ENCODE data around the gene ADORA2A. TPM values are rescaled to one million over a fixed set of nuclear protein-coding genes. Genes with fewer than 3 reads are reported as not detected.

The ADORA2A gene
- total RNA-seq, 4 donors from 2014 or later = 1.7 to 4.5 (median 2.5) TPM

DNA sequence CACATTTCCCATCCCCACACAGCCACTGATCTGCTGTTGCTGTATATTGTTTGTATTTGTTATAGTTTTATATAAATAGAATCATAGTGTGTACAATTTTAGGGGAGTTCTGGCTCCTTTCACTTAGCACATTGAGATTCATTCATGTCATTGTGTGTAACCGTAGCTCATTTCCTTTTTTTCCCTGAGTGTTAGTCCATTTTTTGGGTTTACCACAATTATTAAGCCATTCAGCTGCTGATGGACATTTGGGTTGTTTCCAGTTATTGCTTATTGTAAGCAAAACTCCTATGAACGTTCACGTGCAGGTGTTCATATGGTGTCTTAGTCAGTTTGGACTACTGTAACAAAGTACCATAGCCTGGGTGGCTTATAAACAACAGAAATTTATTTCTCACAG is 33.6 kb upstream of the ADORA2A start:
- ATAC-seq (ENCODE audit: low FRiP score) (no peak), DNase-seq (ENCODE audit: low spot score) (no peak)
- no peak for TF ChIP-seq CTCF (IDR thresholded peaks at IDR 0.05)

- ATAC-seq (ENCODE audit: low FRiP score) (no peak), DNase-seq (ENCODE audit: low spot score) (no peak)
- TF ChIP-seq CTCF (IDR thresholded peaks at IDR 0.05) = no peak
Observed at GRCh38 chr22:24394254-24394653, 33.1 kb upstream of the ADORA2A start.

GRCh38 chr22:24398409-24398808 is 29.0 kb upstream of the ADORA2A start:
- DNase-seq (ENCODE audit: low spot score) = no peak
- TF ChIP-seq CTCF (IDR thresholded peaks at IDR 0.05) = no peak
- no peak for ATAC-seq (ENCODE audit: low FRiP score)

DNA sequence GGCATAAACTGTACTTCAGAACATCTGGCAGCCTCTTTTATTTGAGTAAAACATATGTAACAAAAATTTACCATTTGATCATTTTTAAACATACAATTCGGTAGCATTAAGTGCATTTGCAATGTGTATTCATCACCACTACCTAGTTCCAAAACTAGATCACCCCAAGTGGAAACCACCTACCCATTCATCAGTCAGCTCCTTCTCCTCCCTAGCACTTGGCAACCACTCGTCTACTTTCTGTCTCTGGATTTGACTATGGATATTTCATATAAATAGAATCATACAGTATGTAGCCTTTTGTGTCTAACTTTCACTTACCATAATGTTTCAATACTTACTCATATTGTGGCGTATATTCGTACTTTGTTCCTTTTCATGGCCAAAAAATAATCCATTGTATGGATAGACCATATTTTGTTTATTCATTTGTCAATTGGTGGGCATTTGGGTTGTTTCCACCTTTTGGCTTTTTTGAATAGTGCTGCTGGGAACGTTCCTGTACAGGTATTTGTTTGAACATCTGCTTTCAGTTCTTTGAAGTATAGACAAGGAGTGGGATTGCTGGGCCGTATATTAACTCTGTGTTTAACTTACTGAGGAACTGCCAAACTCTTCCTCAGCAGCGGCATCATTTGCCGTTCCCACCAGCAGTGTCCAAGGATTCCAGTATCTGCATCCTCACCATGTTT is 27.2 kb upstream of the ADORA2A start:
- no peak for ATAC-seq (ENCODE audit: low FRiP score)
- TF ChIP-seq CTCF (IDR thresholded peaks at IDR 0.05) = no peak
- no peak for DNase-seq (ENCODE audit: low spot score)

- TF ChIP-seq CTCF (IDR thresholded peaks at IDR 0.05) = no peak
- DNase-seq (ENCODE audit: low spot score) = no peak
- no peak for ATAC-seq (ENCODE audit: low FRiP score)
Observed at GRCh38 chr22:24400726-24401596, 26.4 kb upstream of the ADORA2A start.

- ATAC-seq (ENCODE audit: low FRiP score) (no peak), DNase-seq (ENCODE audit: low spot score) (no peak)
- no peak for TF ChIP-seq CTCF (IDR thresholded peaks at IDR 0.05)
Observed at GRCh38 chr22:24401931-24402367, 25.4 kb upstream of the ADORA2A start.

Data from omental fat pad (tissue), 4 donors.